Endothelial cell of umbilical vein (primary cell): ENCODE results near the gene PLA2G5. TPM values are rescaled to one million over a fixed set of nuclear protein-coding genes. Genes with fewer than 3 reads are reported as not detected.

Source experiments
- BruUV-seq: library from RNA; stranded (reverse); fragments of 400-500 nt; replicated peaks from 2 replicates; lab custom pipeline; 2021; lab: Mats Ljungman, UMichigan
- CTCF ChIA-PET: fragments of 300-600, 350-600 bp; sonication (Branson Sonifier 250); formaldehyde crosslinking; loops from one replicate; lab custom pipeline; 2021; ENCODE audit warnings: antibody characterized with exemption, inconsistent platforms; lab: Charles Lee
- POLR2A ChIA-PET: fragments of 300-600, 350-600 bp; sonication (Branson Sonifier 250); formaldehyde crosslinking; loops from one replicate; lab custom pipeline; 2021; ENCODE audit warnings: antibody characterized with exemption, inconsistent platforms; lab: Charles Lee
- DNase-seq: peaks from one replicate; pipeline ENCODE4 v3.0.0-alpha.2; 2011; ENCODE audit warnings: low read depth, low spot score
- FAIRE-seq: peaks from 2 replicates; lab custom pipeline; 2011; peaks lifted over from hg19 to GRCh38; lab: Jason Lieb, UNC
- H2AFZ ChIP-seq: 2 replicates; pipeline ENCODE4 v1.6.0; 2012; ENCODE audit warnings: low read depth, low read length, control low read depth, inconsistent platforms
- H3K27ac ChIP-seq: 2 replicates; pipeline ENCODE4 v1.5.1; 2011; ENCODE audit warnings: low read depth, mild to moderate bottlenecking, control low read depth, low read length, moderate library complexity; ENCODE audit not compliant: insufficient read depth
- H3K27me3 ChIP-seq, 2 experiments: 2 replicates each; pipeline versions ENCODE4 v1.6.0 to v1.6.1; 2011; ENCODE audit warnings: low read length in 2 of 2, mixed read lengths in 1 of 2; ENCODE audit not compliant: control insufficient read depth in 2 of 2, insufficient read depth in 2 of 2
- H3K36me3 ChIP-seq, 2 experiments: 2 replicates in 1 of 2; 3 replicates in 1 of 2; pipeline ENCODE4 v1.5.1; 2011; ENCODE audit warnings: low read length in 2 of 2, mild to moderate bottlenecking in 1 of 2, moderate library complexity in 1 of 2; ENCODE audit not compliant: control insufficient read depth in 2 of 2, insufficient read depth in 2 of 2; ENCODE audit errors: extremely low read depth in 1 of 2
- H3K4me1 ChIP-seq: 3 replicates; pipeline ENCODE4 v1.5.1; 2011; ENCODE audit warnings: mild to moderate bottlenecking, low read length; ENCODE audit not compliant: control insufficient read depth, insufficient read depth; ENCODE audit errors: extremely low read depth
- H3K4me2 ChIP-seq: 2 replicates; pipeline ENCODE4 v1.6.1; 2011; ENCODE audit warnings: low read length, control low read depth, mixed read lengths; ENCODE audit not compliant: insufficient read depth
- H3K4me3 ChIP-seq, 3 experiments: fragments of 200-600 bp in 1 of 3; sonication (generic), shearing (Covaris generic) in 1 of 3; replicated peaks in 1 of 3; 2 replicates each; pipeline ENCODE4 v1.5.1; 2011 to 2016; ENCODE audit warnings: control low read depth in 3 of 3, low read length in 3 of 3, mild to moderate bottlenecking in 2 of 3, inconsistent platforms in 1 of 3, low read depth in 1 of 3, moderate library complexity in 1 of 3; ENCODE audit not compliant: insufficient read depth in 1 of 3
- H3K79me2 ChIP-seq: 2 replicates; pipeline ENCODE4 v1.6.0; 2012; ENCODE audit warnings: low read length, inconsistent platforms; ENCODE audit not compliant: control insufficient read depth, insufficient read depth
- H3K9ac ChIP-seq: replicated peaks from 2 replicates; pipeline ENCODE3; 2011; ENCODE audit warnings: low read length, control low read depth; ENCODE audit not compliant: insufficient read depth; ENCODE audit errors: extremely low read depth
- H3K9me1 ChIP-seq: replicated peaks from 3 replicates; pipeline ENCODE4 v1.6.0; 2011; ENCODE audit warnings: mild to moderate bottlenecking, low read length; ENCODE audit not compliant: control insufficient read depth, insufficient read depth; ENCODE audit errors: extremely low read depth
- H3K9me3 ChIP-seq: replicated peaks from 2 replicates; pipeline ENCODE4 v1.5.1; 2012; ENCODE audit warnings: low read length, inconsistent platforms; ENCODE audit not compliant: control insufficient read depth, insufficient read depth
- H4K20me1 ChIP-seq: replicated peaks from 2 replicates; pipeline ENCODE3; 2011; ENCODE audit warnings: mild to moderate bottlenecking, low read length; ENCODE audit not compliant: control insufficient read depth, insufficient read depth; ENCODE audit errors: extremely low read depth
- CTCF ChIP-seq, 2 donors: IDR thresholded peaks; 1 replicate in 1 of 2; 2 replicates in 1 of 2; pipeline ENCODE4 v1.5.1; 2011; ENCODE audit warnings: low read length in 2 of 2, mild to moderate bottlenecking in 2 of 2, moderate library complexity in 2 of 2, control low read depth in 1 of 2, inconsistent platforms in 1 of 2, low read depth in 1 of 2; ENCODE audit not compliant: insufficient read depth in 1 of 2; ENCODE audit errors: extremely low read depth in 1 of 2
- EZH2 ChIP-seq: IDR thresholded peaks from 2 replicates; pipeline ENCODE4 v1.6.1; 2012; ENCODE audit warnings: borderline replicate concordance, low read depth, mild to moderate bottlenecking, moderate library complexity, low read length, inconsistent platforms; ENCODE audit not compliant: severe bottlenecking
- FOS ChIP-seq: IDR thresholded peaks from 2 replicates; pipeline ENCODE4 v1.6.1; 2011; ENCODE audit warnings: mild to moderate bottlenecking, low read length, moderate library complexity, borderline replicate concordance; ENCODE audit not compliant: insufficient read depth
- GATA2 ChIP-seq: IDR thresholded peaks from 2 replicates; pipeline ENCODE4 v1.7.0; 2011; ENCODE audit warnings: low read depth, mild to moderate bottlenecking, moderate library complexity, mixed read lengths, low read length; ENCODE audit not compliant: insufficient read length, insufficient read depth
- JUN ChIP-seq: IDR thresholded peaks from 2 replicates; pipeline ENCODE4 v1.6.1; 2011; ENCODE audit warnings: borderline replicate concordance, low read depth; ENCODE audit not compliant: insufficient read length, insufficient read depth
- MAX ChIP-seq: IDR thresholded peaks from 2 replicates; pipeline ENCODE4 v1.6.1; 2011; ENCODE audit not compliant: insufficient read depth, insufficient read length
- MYC ChIP-seq: IDR thresholded peaks from one replicate; pipeline ENCODE4 v1.6.1; 2011; ENCODE audit warnings: mild to moderate bottlenecking, low read depth, low read length
- POLR2A ChIP-seq: IDR thresholded peaks from 2 replicates; pipeline ENCODE4 v1.6.1; 2012; ENCODE audit warnings: low read depth, mild to moderate bottlenecking, control low read depth, low read length
- POLR2AphosphoS5 ChIP-seq: IDR thresholded peaks from 2 replicates; pipeline ENCODE4 v1.6.1; 2012; ENCODE audit warnings: low read depth, mild to moderate bottlenecking, control low read depth, low read length, moderate library complexity; ENCODE audit not compliant: insufficient read depth
- dilution Hi-C: fragments of 300-500 bp; cut with MboI; formaldehyde crosslinking; loops from one replicate; pipeline ENCODE4 v1.15.0; 2019; ENCODE audit warnings: low sequenced_read_pairs; ENCODE audit not compliant: extremely low pct_ligation_motif_present
- intact Hi-C: fragments of 100-400 bp; cut with micrococcal nuclease; formaldehyde crosslinking; loops from one replicate; pipeline ENCODE4 v1.10.0; 2022
- polyA plus RNA-seq, 4 experiments: library from polyadenylated mRNA; depleted of rRNA in 3 of 4; stranded (reverse) in 3 of 4; unstranded in 1 of 4; fragments of >200 nt; gene quantifications; 2 replicates each; pipeline versions ENCODE4 v1.2.1 to v1.2.3, GENCODE V29; 2011 to 2012; ENCODE audit warnings: missing spikeins in 1 of 4
- total RNA-seq: library from RNA; stranded (reverse); gene quantifications from 2 replicates; pipeline ENCODE4 v1.2.3, GENCODE V29; 2021

Gene PLA2G5
- total and polyA plus RNA-seq, 2 donors (not counting 3 experiments of a cell fraction or from before 2014, with no cell fraction given), result 0.06 TPM; not detected in 1

- FAIRE-seq (no peak), DNase-seq (no peak)
- dilution Hi-C loops, result no loop called here
Observed at GRCh38 chr1:20125100-20125499, 55.1 kb downstream of the PLA2G5 start.

More at GRCh38 chr1:20125100-20125499, 55.1 kb downstream of the PLA2G5 start:
- Histone ChIP-seq H4K20me1 (no peaks in the 10 kb centered on the region), H3K4me3 (no peak overlapping the region), H3K4me2 (no peak overlapping the region), H3K4me1 (no peaks in the 10 kb centered on the region), H3K9me1 (no peaks in the 10 kb centered on the region), H3K27me3 (peaks cover 1 to 3% of the 10 kb centered on the region in 2 experiments), H3K36me3 (no peaks in the 10 kb centered on the region), H3K79me2 (no peaks in the 10 kb centered on the region), H2AFZ (no peak overlapping the region), H3K27ac (no peak overlapping the region), H3K9ac (no peak overlapping the region), H3K9me3 (no peaks in the 10 kb centered on the region)
- intact Hi-C loops, result no loop called here
- BruUV-seq, result no TSS peak
- CTCF ChIA-PET, result interaction anchor here (0.8 to 0.9 kb wide), 2 partner anchors 25 to 27 kb away, joined by 3 to 4 read pairs; no protein-coding TSS in a partner anchor
- POLR2A ChIA-PET, result no interaction called here
- TF ChIP-seq JUN, result no peak
- no peak for TF ChIP-seq GATA2
- no peak for TF ChIP-seq POLR2AphosphoS5
- no peak for TF ChIP-seq FOS
- TF ChIP-seq CTCF (IDR thresholded peaks at IDR 0.05; ENCODE audit: extremely low read depth in 1 of 2, insufficient read depth in 1 of 2, low read depth in 1 of 2, low read length in 2 of 2), result no peak
- TF ChIP-seq EZH2, result no peak
- TF ChIP-seq POLR2A, result no peak
- no peak for TF ChIP-seq MAX
- no peak for TF ChIP-seq MYC
